Liver (tissue), 9 donors: ENCODE measurements around the gene PDZRN4. TPM values are rescaled to one million over a fixed set of nuclear protein-coding genes. Genes with fewer than 3 reads are reported as not detected.

Experiments
- DNase-seq: peaks from one replicate; pipeline ENCODE4 v3.0.0-alpha.2; 2017; ENCODE audit warnings: low spot score
- H3K27ac ChIP-seq, 2 donors: one replicate each; pipeline ENCODE4 v1.7.0; 2013; ENCODE audit warnings: inconsistent platforms in 2 of 2, low read length in 2 of 2, control low read depth in 1 of 2, low read depth in 1 of 2, mild to moderate bottlenecking in 1 of 2
- H3K27me3 ChIP-seq, 4 donors: one replicate each; pipeline versions ENCODE4 v1.6.1 to v1.7.0; 2013; ENCODE audit warnings: low read length in 3 of 4, inconsistent platforms in 1 of 4, mild to moderate bottlenecking in 1 of 4, moderate library complexity in 1 of 4; ENCODE audit not compliant: control insufficient read depth in 4 of 4, insufficient read depth in 4 of 4
- H3K36me3 ChIP-seq, 4 donors: one replicate each; pipeline versions ENCODE4 v1.6.1 to v1.7.0; 2013; ENCODE audit warnings: low read length in 3 of 4, mild to moderate bottlenecking in 3 of 4, low read depth in 1 of 4, moderate library complexity in 1 of 4; ENCODE audit not compliant: control insufficient read depth in 4 of 4, insufficient read depth in 3 of 4
- H3K4me1 ChIP-seq, 4 donors: one replicate each; pipeline versions ENCODE4 v1.6.1 to v1.7.0; 2013; ENCODE audit warnings: low read length in 3 of 4, mild to moderate bottlenecking in 3 of 4, moderate library complexity in 1 of 4; ENCODE audit not compliant: control insufficient read depth in 4 of 4, insufficient read depth in 4 of 4
- H3K4me3 ChIP-seq, 3 donors: one replicate each; pipeline versions ENCODE4 v1.6.1 to v1.7.0; 2013; ENCODE audit warnings: low read length in 3 of 3, control low read depth in 1 of 3, low read depth in 1 of 3, mild to moderate bottlenecking in 1 of 3
- H3K9ac ChIP-seq, 2 donors: one replicate each; pipeline ENCODE4 v1.7.0; 2013; ENCODE audit warnings: low read length in 2 of 2, mild to moderate bottlenecking in 2 of 2, moderate library complexity in 2 of 2, control low read depth in 1 of 2, low read depth in 1 of 2
- H3K9me3 ChIP-seq, 4 donors: one replicate each; pipeline versions ENCODE4 v1.6.1 to v1.7.0; 2013; ENCODE audit warnings: low read length in 3 of 4; ENCODE audit not compliant: control insufficient read depth in 4 of 4
- ATF3 ChIP-seq: IDR thresholded peaks from 2 replicates; pipeline ENCODE4 v1.6.1; 2016; ENCODE audit warnings: antibody characterized with exemption
- EGR1 ChIP-seq, 2 donors: IDR thresholded peaks; 2 replicates each; pipeline ENCODE4 v1.6.1; 2016 to 2018; ENCODE audit warnings: antibody characterized with exemption in 2 of 2, low read depth in 2 of 2
- FOXA1 ChIP-seq: IDR thresholded peaks from 2 replicates; pipeline ENCODE4 v1.6.1; 2016; ENCODE audit warnings: antibody characterized with exemption
- FOXA2 ChIP-seq: IDR thresholded peaks from 2 replicates; pipeline ENCODE4 v1.6.1; 2016; ENCODE audit warnings: antibody characterized with exemption
- GABPA ChIP-seq, 2 donors: IDR thresholded peaks in 1 of 2; conservative IDR thresholded peaks in 1 of 2; 2 replicates each; pipeline ENCODE4 v1.6.1; 2016; ENCODE audit warnings: antibody characterized with exemption in 2 of 2, mild to moderate bottlenecking in 1 of 2, moderate library complexity in 1 of 2
- HNF4A ChIP-seq, 2 donors: conservative IDR thresholded peaks; 2 replicates each; pipeline ENCODE4 v1.6.1; 2016; ENCODE audit warnings: antibody characterized with exemption in 2 of 2, mild to moderate bottlenecking in 2 of 2
- HNF4G ChIP-seq: IDR thresholded peaks from 2 replicates; pipeline ENCODE4 v1.6.1; 2016; ENCODE audit warnings: antibody characterized with exemption
- JUND ChIP-seq, 2 donors: IDR thresholded peaks; 2 replicates each; pipeline ENCODE4 v1.6.1; 2016; ENCODE audit warnings: antibody characterized with exemption in 2 of 2
- MAX ChIP-seq: IDR thresholded peaks from 2 replicates; pipeline ENCODE4 v1.6.1; 2016; ENCODE audit warnings: antibody characterized with exemption
- NR2F2 ChIP-seq: IDR thresholded peaks from 2 replicates; pipeline ENCODE4 v1.6.1; 2016; ENCODE audit warnings: antibody characterized with exemption
- REST ChIP-seq: IDR thresholded peaks from 2 replicates; pipeline ENCODE4 v1.6.1; 2016; ENCODE audit warnings: antibody characterized with exemption, mild to moderate bottlenecking
- RXRA ChIP-seq, 2 donors: IDR thresholded peaks; 2 replicates each; pipeline ENCODE4 v1.6.1; 2017 to 2018; ENCODE audit warnings: antibody characterized with exemption in 2 of 2, mild to moderate bottlenecking in 1 of 2
- SP1 ChIP-seq: IDR thresholded peaks from 2 replicates; pipeline ENCODE4 v1.6.1; 2018; ENCODE audit warnings: antibody characterized with exemption, mild to moderate bottlenecking
- TAF1 ChIP-seq: conservative IDR thresholded peaks from 2 replicates; pipeline ENCODE4 v1.6.1; 2016; ENCODE audit warnings: antibody characterized with exemption, mild to moderate bottlenecking
- YY1 ChIP-seq: IDR thresholded peaks from 2 replicates; pipeline ENCODE4 v1.6.1; 2016; ENCODE audit warnings: antibody characterized with exemption, mild to moderate bottlenecking
- ZBTB33 ChIP-seq: IDR thresholded peaks from 2 replicates; pipeline ENCODE4 v1.6.1; 2016; ENCODE audit warnings: antibody characterized with exemption
- WGBS: extraction: QIAGEN DNeasy Blood & Tissue Kit; methylation state at CpG from one replicate; pipeline ENCODE4 v1.1.7; 2013; 5-methylcytosine and 5-hydroxymethylcytosine counted together
- polyA plus RNA-seq, 2 donors: library from polyadenylated mRNA; stranded (reverse) in 1 of 2; unstranded in 1 of 2; fragments of 200-250 nt in 1 of 2; fragments of >200 nt in 1 of 2; fragmentation: Nextera tagmentation in 1 of 2; extraction: Ambion mirVana in 1 of 2; gene quantifications; one replicate each; pipeline versions ENCODE4 v1.2.1 to v1.2.3, GENCODE V29; 2013 to 2015
- total RNA-seq, 2 donors: library from RNA; depleted of rRNA; stranded (reverse); fragments of >200 nt; gene quantifications; one replicate each; pipeline ENCODE4 v1.2.3, GENCODE V29; 2014
- donor health status: healthy.
- donor health status: healthy.
- donor health status: healthy.
- donor health status: healthy.
- donor health status: healthy.

PDZRN4 gene
- total and polyA plus RNA-seq, 4 donors: 0.11 to 1.1 (median 0.24) TPM

- TF ChIP-seq FOXA2 (no peak), FOXA1 (no peak), EGR1 (IDR thresholded peaks at IDR 0.05; ENCODE audit: low read depth in 2 of 2) (no peak), TAF1 (no peak), RXRA (IDR thresholded peaks at IDR 0.05) (no peak), YY1 (no peak), REST (no peak), GABPA (IDR thresholded peaks at IDR 0.05 in 1 of 2, conservative IDR thresholded peaks at IDR 0.05 in 1 of 2) (no peak), NR2F2 (no peak), MAX (no peak), ATF3 (no peak), JUND (IDR thresholded peaks at IDR 0.05) (no peak), HNF4G (no peak), SP1 (no peak), ZBTB33 (no peak)
- 63% methylated on average over 7 of the region's 7 CpGs for WGBS
Observed at GRCh38 chr12:41468756-41469155, 280.6 kb downstream of the PDZRN4 start.

GRCh38 chr12:41473441-41473840 is 285.3 kb downstream of the PDZRN4 start:
- TF ChIP-seq FOXA1: no peak
- TF ChIP-seq HNF4A (conservative IDR thresholded peaks at IDR 0.05): no peak
- TF ChIP-seq GABPA (IDR thresholded peaks at IDR 0.05 in 1 of 2, conservative IDR thresholded peaks at IDR 0.05 in 1 of 2): no peak
- TF ChIP-seq HNF4G: no peak
- no peak for TF ChIP-seq YY1
- TF ChIP-seq SP1: no peak
- TF ChIP-seq ZBTB33: no peak
- TF ChIP-seq REST: no peak
- no peak for TF ChIP-seq MAX
- 82% methylated on average over 1 of the region's 1 CpG for WGBS
- Histone ChIP-seq H3K9ac (no peak overlapping the region), H3K9me3 (no peaks in the 10 kb centered on the region), H3K36me3 (no peaks in the 10 kb centered on the region), H3K27ac (no peak overlapping the region), H3K4me1 (no peaks in the 10 kb centered on the region), H3K27me3 (peaks cover 0 to 2% (median 0%) of the 10 kb centered on the region in 4 donors), H3K4me3 (no peak overlapping the region)
- DNase-seq: no peak

More at GRCh38 chr12:41468756-41469155, 280.6 kb downstream of the PDZRN4 start:
- H3K4me3 ChIP-seq: no peak overlapping the region
- no peaks in the 10 kb centered on the region for H3K4me1 ChIP-seq
- no peak overlapping the region for H3K9ac ChIP-seq
- no peaks in the 10 kb centered on the region for H3K9me3 ChIP-seq
- H3K27ac ChIP-seq: no peak overlapping the region
- no peaks in the 10 kb centered on the region for H3K36me3 ChIP-seq
- no peak for DNase-seq
- H3K27me3 ChIP-seq: peaks cover 0 to 5% (median 0%) of the 10 kb centered on the region in 4 donors
